Muscle of back (tissue), 11 donors: ENCODE data around the gene ATF3. TPM values are rescaled to one million over a fixed set of nuclear protein-coding genes. Genes with fewer than 3 reads are reported as not detected.
"Not testable (repeated sequence)": the region's sequence is repeated elsewhere in the genome, so short reads cannot be mapped to it uniquely, and the experiment has no call there.

Experiments
- DNase-seq, 3 donors: peaks; one replicate each; pipeline versions ENCODE4 v3.0.0 to v3.0.0-alpha.2; 2013
- polyA plus RNA-seq, 10 donors: library from polyadenylated mRNA; unstranded; fragments of 120-200 nt; gene quantifications; one replicate each; pipeline ENCODE4 v1.2.1, GENCODE V29; 2013; ENCODE audit not compliant: insufficient read length in 10 of 10

Gene ATF3
- polyA plus RNA-seq, 10 donors, result 8.1 to 157 (median 28.3) TPM

DNA sequence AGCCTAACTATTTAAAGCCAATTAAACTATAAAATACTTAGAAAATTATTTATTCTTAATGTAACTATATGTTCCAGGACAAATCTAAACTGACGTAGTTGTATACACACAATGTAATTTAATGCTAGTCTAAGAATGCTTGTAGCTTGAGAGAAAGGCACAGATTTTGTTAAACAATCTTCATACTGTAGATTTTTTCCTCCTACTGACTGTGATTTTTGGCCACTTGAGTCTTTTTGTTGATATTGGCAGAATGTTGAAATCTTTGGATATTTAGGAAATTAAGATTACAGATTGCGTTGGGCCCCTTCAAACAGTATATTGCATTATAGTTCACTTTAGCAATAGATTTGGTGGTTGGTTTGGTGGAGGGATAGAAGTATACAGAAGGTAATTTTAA, 40.5 kb downstream of the ATF3 start:
- no peak for DNase-seq

DNA sequence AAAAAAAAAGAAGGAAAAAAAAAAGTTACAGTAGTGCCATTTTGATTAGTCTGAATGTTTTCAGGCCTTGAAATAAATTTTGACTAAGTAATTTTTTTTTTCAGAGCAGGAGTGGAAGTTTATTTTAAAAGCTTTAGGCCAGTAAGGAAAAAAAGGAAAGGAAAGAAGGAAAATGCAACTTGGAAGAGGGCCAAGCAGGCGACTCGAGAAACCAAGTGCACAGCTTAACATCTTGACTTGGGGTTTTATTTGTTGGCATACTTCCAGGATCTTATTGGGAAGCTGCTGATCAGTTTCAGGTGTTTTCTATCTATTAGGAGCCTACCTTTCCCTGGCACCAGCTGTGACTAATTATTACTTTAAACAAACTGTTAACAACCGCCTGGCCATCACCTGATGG, 41.7 kb downstream of the ATF3 start:
- peak in 1 of 3 donors; percentile 29 for DNase-seq

DNA sequence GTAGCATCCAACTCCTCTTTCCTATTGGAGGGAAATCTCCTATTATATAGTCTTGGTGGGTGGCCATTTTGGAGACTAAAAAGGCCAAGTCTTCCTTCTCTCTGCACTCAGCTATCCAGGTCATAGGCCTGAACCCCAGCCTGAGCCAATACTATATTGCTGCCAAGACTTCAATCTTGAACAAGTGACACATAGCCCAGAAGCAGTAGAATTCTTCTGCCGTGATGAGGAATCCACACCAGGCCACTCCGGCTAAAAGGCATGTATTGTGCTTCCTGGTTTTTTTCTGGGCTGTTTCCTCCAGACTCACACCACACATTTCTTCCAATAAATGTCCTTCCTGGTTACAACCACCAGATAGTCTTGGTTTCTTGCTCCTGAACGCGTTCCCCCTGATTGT, 43.0 kb downstream of the ATF3 start:
- peak in 1 of 3 donors; percentile 25 for DNase-seq

DNA sequence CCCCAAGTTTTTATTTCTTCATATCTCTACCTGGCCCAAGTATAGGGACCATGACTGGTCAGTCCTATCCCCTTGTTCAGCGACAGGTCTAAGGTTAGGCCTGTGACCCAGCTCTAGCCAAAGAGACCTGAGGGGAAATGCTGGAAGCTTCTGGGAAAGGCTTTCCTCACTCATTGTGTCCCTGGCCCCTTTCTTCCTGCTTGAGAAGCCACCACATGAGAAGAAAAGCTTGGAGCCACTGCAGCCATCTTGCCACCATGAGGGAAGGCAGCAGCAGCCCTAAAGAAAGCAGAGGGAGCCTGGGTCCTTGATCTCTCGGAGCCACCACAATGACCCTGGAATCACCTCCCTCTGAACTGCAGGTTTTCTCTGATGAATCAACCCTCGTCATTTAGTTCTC, 43.4 kb downstream of the ATF3 start:
- DNase-seq, result no peak

DNA sequence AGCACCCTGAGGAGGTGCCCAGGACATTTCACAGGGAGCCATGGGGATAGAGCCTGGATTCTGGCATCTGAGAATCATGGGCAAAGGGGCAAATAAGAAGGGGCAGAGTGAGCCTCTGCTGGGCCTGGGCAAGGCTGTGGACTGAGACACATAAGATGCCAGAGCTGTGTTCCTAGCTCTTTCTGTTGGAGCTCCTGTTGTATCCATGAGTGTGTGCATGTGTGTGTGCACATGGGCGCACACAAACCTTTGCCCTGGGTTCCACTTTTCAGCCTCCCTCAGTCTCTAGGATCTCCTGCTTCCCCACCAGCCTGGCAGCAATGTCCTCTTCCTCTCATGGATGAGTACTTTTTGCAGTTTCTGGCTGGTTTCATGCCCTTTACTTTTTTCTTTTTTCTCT, 44.0 kb downstream of the ATF3 start:
- no peak for DNase-seq

DNA sequence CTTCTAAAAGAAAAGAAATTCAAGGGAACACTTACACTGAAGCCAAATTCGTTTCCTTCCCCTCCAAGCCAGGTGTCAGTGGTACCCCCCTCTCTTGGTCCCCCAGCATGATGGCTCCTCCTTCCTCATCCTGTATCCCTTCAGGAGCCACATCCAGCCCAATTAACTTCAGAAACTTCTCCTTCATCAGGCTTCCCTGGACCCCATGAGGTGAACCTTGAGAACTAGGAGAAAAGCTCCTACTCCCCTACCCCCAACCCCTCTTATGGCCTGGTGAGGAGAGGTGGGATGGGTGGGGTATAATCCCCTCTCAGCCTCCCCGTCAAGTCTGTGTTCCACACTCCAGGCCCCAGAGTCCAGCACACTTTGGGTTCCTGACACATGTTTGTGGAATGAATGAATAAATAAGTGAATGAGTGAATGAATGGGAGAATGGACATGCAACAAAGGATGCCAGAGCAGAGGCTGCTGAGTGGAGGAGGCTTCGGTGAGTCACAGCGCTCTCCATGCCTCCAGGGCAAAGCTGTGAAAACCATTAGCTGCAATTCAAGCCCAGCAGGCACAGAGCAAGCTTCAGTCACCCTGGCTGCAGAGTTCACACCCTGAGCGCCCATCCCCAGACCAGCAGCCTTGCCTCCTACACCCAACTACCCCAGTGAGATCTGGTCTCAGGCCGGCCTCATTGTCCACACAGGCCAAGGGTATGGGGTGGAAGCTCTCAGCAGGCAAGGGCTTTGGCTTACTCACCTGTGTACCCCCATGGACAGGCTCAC, 47.3 kb downstream of the ATF3 start:
- no peak for DNase-seq

DNA sequence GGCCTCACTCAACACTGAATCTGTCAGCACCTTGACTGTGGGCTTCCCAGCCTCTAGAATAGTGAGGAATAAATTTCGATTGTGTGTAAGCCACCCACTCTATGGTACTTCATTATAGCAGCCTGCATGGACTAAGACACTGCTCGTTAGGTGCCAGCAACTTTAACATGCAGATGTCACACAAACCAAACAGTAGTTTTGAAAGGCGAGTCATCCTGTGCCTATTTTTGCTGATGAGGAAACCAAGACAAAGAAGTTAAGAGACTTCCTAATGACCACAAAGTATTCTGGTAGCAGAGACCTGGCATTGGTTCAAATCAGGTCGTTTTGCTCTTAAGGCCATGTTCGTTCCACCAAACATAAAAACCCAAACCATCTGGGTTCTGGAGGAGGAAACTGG, 48.2 kb downstream of the ATF3 start:
- DNase-seq, result no peak

DNA sequence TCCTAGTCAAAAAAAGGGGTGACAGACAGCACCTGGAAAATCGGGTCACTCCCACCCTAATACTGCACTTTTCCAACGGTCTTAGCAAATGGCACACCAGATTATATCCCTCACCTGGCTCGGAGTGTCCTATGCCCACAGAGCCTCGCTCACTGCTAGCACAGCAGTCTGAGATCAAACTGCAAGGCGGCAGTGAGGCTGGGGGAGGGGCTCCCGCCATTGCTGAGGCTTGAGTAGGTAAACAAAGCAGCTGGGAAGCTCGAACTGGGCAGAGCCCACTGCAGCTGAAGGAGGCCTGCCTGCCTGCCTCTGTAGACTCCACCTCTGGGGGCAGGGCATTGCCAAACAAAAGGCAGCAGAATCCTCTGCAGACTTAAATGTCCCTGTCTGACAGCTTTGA, 49.7 kb downstream of the ATF3 start:
- DNase-seq, result not testable (repeated sequence)

DNA sequence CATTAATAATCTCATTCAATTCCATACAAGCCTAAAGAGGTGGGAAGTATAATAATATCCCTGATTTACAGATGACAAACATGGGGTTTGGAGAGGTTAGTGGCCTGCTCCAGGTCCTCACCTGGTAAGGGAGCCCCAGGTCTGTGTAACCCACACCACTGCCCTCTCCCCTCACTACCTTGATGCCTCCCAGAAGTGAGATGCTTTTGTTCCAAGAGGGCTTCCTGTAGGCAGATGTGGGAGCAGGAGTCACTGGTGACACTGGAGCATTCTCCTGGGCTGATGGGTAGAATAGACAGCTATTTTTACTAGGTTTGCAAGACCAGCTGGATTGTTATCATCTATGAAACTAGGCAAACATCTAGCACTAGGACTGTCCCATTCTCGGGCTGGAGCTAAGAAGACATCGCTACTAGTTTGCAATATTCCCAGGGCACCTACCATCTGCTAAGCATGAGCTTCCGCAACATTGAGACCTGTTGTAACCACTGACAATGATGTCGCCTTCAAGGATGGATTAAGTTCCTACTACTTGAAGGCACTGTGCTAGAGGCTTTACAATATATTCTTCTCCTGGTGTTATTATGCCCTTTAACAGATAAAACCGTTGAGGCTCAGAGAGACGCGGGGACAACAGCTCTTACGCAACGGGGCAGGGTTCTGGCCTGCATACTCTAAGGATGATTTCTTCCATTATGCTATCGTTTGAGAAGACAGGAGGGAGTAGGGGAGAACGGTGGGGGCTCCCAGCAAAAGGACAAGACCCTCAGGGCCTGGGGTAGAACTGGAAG, 56.0 kb downstream of the ATF3 start:
- DNase-seq, result no peak

DNA sequence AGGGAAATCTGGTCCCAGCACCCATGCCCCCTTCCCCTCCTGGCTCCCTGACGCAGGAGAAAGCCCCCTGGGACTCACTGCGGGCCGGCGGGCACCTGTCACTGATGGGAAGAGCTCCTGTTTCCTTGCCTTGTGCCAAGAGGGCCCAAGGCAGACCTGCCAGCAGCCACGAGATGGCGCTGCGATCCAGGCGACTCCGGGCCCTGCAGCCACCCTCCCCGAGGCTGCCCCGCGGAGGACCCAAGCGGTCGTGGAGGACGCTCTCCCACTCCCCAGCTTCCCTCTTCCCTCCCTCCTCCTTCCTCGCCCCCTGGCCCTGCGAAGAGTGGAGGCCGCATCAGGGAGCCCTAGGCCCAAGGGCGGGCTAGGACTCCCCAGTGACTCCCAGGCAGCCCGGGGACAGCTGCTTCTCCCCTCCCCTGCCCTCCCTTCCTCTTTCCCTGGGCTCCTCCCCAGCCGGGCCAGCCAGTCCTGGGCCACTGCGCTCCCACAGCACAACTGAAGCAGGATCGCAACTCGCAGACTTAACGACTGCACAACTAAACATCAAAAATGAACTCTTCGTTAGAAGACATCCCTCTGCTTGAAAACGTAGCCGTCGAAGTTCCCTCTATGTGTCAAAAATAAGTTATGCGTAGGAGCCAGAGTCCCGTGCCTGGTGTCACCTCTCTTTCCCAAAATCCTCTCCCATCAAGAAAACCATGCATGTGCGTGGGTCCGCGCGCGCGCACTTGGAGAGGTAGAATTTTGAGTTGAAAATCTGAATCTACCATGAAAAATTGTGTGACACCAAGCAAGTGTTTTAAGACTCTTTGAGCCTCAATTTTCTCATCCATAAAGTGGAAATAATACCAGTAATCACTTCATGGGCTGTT, 56.9 kb downstream of the ATF3 start:
- DNase-seq, result peak; percentile 70 to 95 (median 91)

DNA sequence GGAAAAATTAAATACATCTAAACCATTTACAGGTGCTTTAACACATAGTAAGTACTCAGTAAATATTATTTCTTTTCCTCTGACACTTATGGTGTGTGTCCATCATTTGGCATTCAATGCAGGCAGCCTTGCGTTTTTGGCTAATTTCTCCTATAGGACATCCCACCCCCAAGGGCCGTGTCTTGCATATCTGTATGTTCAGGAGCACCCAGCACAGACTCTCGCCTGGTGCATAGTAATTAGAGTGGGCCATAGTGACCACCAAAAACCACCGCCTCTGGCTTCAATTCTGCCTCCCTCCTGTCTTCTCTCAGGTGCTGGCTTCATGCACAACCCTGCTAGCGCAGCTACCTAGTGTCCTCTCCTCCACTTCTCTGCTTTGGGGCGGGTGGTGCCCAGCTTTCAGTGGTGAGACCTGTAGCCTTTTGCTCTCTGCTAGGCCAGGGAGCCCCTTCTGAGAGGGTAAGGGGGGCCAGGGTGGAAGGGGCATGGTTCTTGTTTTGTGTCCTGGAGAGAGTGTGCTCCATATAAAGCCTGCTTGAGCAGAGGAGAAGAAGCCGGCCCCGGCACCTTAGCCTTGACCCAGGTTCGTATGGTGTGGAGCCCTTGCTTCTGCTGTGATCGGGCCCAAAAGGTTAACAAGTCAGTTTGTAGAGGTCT, 57.7 kb downstream of the ATF3 start:
- DNase-seq, result no peak

DNA sequence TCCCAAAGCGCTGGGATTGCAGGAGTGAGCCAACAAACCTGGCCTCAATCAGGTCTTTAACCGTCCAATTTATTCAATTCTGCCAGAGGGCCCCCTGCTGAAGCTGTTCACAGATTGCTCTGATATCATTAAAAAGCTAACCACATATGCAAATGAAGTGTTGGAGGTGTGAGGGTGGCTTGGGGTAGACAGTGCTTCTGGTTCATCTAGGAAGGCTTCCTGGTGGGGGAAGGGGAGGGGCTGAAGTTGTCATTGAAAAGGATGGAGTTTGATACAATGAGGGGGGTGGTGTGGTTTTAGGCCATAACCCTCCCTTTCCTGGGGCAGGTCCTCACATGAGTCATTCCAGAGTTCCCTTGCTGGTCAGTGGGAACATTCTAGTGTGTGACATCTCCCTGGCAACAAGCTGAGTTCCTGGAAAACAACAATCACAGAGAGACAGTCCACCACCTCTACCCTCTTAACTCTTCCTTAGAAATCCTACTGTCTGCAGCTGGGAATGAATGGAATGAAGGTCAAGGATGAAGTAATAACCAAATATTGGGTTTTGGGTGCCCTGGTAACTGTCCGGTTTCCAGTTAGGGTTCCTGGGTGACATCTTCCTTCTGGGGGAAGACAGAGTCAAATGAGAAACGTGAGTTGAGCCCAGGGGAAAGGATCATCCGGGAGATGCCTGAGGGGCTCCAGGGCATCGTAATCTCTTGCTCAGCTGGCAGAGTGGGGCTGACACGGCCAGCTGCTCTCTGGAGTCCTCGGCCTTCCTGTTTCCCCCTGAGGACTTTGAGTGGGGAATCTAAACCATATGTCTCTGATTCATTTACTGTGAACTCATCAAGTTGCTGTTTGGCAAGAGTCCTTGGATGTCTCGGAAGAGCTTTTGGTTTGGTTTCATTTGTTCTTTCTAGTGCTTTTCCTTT, 58.9 kb downstream of the ATF3 start:
- peak; percentile 85 to 93 (median 89) for DNase-seq

DNA sequence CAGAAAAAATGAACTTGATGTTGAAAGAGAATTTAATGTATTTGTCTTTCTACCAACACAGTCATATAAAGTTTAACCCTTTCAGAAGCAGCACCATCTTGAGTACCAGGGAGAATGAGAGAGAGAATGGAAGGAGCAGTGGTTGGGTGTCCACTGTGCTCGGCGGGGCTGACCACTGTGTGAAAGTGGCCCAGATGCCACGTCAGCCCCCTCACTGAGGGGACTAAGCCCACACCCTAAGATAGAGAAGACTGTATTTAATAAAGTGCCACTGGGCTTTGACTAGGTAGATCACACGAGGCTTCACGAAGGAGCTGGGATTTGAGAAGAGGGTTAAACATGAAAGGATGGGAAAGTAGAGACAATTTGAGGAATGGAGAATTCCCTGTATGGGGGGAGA, 59.9 kb downstream of the ATF3 start:
- DNase-seq, result no peak

DNA sequence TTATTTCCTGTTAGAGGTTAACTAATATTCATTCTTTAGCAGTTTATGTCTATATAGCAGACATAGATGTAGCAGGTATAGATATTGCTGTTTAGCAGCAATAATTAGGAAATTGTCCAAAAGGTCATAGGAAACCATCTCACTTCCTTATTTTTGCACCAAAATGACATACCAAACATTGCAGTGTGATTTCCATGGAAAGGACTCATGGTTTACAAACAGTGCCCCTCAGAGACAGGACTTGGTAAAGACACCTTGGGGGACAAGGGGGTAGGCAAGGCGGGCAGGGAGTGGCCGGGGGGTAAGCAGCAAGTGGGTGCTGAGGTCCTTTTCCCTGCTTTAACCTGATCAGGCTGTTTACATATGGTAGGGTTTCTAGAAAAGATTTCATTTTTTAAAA, 60.5 kb downstream of the ATF3 start:
- DNase-seq, result no peak

DNA sequence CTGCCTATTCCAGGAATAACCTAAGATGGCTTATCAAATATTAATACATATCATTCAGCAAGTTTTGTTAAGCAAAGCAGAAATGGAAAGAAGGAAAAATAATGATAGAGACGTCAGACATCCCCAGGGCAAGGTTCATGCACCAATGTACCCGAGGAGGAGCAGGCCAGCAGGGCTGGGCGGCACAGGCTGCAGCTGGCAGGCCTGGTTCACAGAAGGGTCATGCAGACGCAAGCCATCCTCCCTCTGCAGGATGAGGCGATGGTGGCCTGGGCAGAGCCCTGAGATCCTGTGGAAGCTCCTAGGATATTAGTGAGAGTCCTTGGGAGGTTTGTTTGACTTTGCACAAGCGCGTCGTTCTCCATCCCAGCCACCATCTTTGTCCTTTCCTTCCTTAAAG, 61.0 kb downstream of the ATF3 start:
- DNase-seq, result no peak

DNA sequence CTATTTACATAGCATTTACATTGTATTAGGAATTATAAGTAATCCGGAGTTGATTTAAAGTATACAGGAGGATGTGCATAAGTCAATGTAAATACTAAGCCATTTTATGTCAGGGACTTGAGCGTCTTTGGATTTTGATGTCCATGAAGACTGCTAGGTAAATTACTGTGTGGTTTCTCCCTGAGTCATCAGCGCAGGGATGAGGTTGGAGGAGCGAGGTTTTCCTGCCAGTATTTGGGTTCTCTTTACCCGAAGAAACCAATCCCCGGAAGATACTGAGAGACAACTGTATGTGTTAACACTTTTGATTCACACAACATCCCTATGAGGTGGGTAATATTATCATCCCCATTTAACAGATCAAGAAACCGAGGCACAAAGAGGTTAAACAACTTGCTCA, 61.7 kb downstream of the ATF3 start:
- DNase-seq, result no peak
